ENCODE results near the gene RBM14.

GRCh38 chr11:66604155-66604554 lies 12.3 kb upstream of the RBM14 start:
- TF ChIP-seq EP300 (IDR thresholded peaks at IDR 0.05; ENCODE audit: borderline replicate concordance) (no peak), YY1 (IDR thresholded peaks at IDR 0.05; ENCODE audit: low read depth) (no peak), TCF12 (IDR thresholded peaks at IDR 0.05; ENCODE audit: low read depth) (no peak), TAF1 (IDR thresholded peaks at IDR 0.05; ENCODE audit: low read depth) (no peak), REST (IDR thresholded peaks at IDR 0.05; ENCODE audit: low read depth) (no peak), RAD21 (IDR thresholded peaks at IDR 0.05; ENCODE audit: low read depth) (no peak), TEAD4 (IDR thresholded peaks at IDR 0.05) (no peak), CREB1 (IDR thresholded peaks at IDR 0.05; ENCODE audit: low read depth) (no peak), MAX (IDR thresholded peaks at IDR 0.05) (no peak), CEBPB (IDR thresholded peaks at IDR 0.05) (no peak), USF1 (IDR thresholded peaks at IDR 0.05) (no peak), FOXM1 (IDR thresholded peaks at IDR 0.05; ENCODE audit: borderline replicate concordance, low read depth) (no peak), EGR1 (IDR thresholded peaks at IDR 0.05) (no peak), ZBTB7A (IDR thresholded peaks at IDR 0.05; ENCODE audit: low read depth) (no peak)

All from Ishikawa (cell line).